Activated B cell treated with CpG ODN at 0.5 μM for 24 hours (primary cell): ENCODE data around the gene SUZ12. TPM values are rescaled to one million over a fixed set of nuclear protein-coding genes. Genes with fewer than 3 reads are reported as not detected.
"Not testable (repeated sequence)": the region's sequence is repeated elsewhere in the genome, so short reads cannot be mapped to it uniquely, and the experiment has no call there.

Source experiments
- ATAC-seq: fragments of 200-7000 bp; cut with Tn5 transposase; one replicate; pipeline ENCODE4 v1.10.0; 2021; ENCODE audit warnings: low read depth, mild to moderate bottlenecking, moderate library complexity
- CTCF ChIA-PET: fragments of 350-600 bp; sonication (Branson Sonifier 250); formaldehyde crosslinking; loops from one replicate; lab custom pipeline; 2021; ENCODE audit warnings: antibody characterized with exemption; lab: Charles Lee
- POLR2A ChIA-PET: fragments of 350-600 bp; sonication (Branson Sonifier 250); formaldehyde crosslinking; loops from one replicate; lab custom pipeline; 2021; ENCODE audit warnings: antibody characterized with exemption; lab: Charles Lee
- DNase-seq: peaks from one replicate; pipeline ENCODE4 v3.0.0; 2022
- H3K27ac Mint-ChIP-seq: one replicate; pipeline ENCODE4 v1.8.0; 2020; ENCODE audit warnings: mixed read lengths
- H3K27me3 Mint-ChIP-seq: one replicate; pipeline ENCODE4 v1.8.0; 2021; ENCODE audit warnings: mixed read lengths
- H3K36me3 Mint-ChIP-seq: one replicate; pipeline ENCODE4 v1.8.0; 2021; ENCODE audit warnings: low read depth, mixed read lengths
- H3K4me1 Mint-ChIP-seq: one replicate; pipeline ENCODE4 v1.8.0; 2021; ENCODE audit warnings: mixed read lengths
- H3K4me3 Mint-ChIP-seq: one replicate; pipeline ENCODE4 v1.8.0; 2020; ENCODE audit warnings: mild to moderate bottlenecking, mixed read lengths
- H3K9me3 Mint-ChIP-seq: one replicate; pipeline ENCODE4 v1.8.0; 2020; ENCODE audit warnings: mixed read lengths
- intact Hi-C: fragments of 100-400 bp; cut with micrococcal nuclease; formaldehyde crosslinking; loops from one replicate; pipeline ENCODE4 v1.15.1; 2024
- total RNA-seq: library from RNA; stranded (reverse); gene quantifications from 2 replicates; pipeline ENCODE4 v1.2.3, GENCODE V29; 2022
- TF ChIP-seq, protein P1 (sequence below): fragments of 200-600 bp; IDR thresholded peaks from one replicate; pipeline ENCODE4 v1.8.0; 2022; ENCODE audit warnings: antibody characterized with exemption, mild to moderate bottlenecking

Gene SUZ12
- total RNA-seq, 1 donor from 2014 or later, result 38.2 TPM

DNA sequence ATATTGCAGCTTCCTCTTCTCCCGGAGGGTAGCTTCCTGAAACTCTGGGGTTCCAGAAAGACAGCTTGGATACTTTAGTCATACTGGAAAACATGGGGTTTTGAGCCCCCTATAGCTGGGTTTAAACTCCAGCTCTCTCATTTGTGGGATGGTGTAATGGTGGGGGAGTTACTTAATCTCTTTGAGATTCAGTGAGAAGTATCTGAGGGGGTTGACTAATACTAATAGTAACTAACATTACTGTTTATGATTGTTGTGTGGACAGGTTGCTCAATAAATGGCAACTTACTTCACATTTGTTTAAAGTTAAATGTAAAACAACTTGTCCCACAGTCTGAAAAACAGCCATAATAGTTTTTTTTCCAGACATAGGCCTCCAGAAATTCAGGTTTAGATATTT lies 5.1 kb upstream of the SUZ12 start:
- ATAC-seq (no peak), DNase-seq (no peak)
- H3K9me3 Mint-ChIP-seq, result no peaks in the 10 kb centered on the region
- no peaks in the 10 kb centered on the region for H3K4me1 Mint-ChIP-seq
- H3K27ac Mint-ChIP-seq, result no peak overlapping the region
- no peaks in the 10 kb centered on the region for H3K27me3 Mint-ChIP-seq
- intact Hi-C loops, result no loop called here
- H3K36me3 Mint-ChIP-seq, result no peaks in the 10 kb centered on the region
- TF ChIP-seq, protein P1, sequence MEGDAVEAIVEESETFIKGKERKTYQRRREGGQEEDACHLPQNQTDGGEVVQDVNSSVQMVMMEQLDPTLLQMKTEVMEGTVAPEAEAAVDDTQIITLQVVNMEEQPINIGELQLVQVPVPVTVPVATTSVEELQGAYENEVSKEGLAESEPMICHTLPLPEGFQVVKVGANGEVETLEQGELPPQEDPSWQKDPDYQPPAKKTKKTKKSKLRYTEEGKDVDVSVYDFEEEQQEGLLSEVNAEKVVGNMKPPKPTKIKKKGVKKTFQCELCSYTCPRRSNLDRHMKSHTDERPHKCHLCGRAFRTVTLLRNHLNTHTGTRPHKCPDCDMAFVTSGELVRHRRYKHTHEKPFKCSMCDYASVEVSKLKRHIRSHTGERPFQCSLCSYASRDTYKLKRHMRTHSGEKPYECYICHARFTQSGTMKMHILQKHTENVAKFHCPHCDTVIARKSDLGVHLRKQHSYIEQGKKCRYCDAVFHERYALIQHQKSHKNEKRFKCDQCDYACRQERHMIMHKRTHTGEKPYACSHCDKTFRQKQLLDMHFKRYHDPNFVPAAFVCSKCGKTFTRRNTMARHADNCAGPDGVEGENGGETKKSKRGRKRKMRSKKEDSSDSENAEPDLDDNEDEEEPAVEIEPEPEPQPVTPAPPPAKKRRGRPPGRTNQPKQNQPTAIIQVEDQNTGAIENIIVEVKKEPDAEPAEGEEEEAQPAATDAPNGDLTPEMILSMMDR, result no peak
- ChIA-PET POLR2A (no interaction called here), CTCF (no interaction called here)
- no peak overlapping the region for H3K4me3 Mint-ChIP-seq

DNA sequence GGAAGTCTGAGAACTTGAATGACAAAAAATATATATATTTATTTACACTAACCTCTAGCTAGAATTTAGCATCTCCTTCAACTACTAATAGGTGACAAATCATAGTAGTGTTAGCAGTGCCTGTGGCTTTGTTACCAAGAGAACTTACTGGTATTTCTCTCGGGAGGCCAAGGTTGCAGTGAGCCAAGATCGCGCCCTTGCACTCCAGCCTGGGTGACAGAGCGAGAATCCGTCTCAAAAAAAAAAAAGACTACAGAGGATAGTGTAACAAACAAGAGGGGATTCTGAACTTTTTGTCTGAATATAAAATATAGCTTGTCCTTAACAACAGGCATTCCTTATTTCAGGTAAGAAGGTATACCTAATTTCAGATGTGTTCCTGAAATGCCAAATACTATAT lies 1.3 kb upstream of the SUZ12 start:
- Mint-ChIP-seq H3K36me3 (peaks cover 10% of the 10 kb centered on the region), H3K4me1 (peaks cover 19% of the 10 kb centered on the region), H3K4me3 (peak overlapping the region; percentile 83), H3K9me3 (no peaks in the 10 kb centered on the region), H3K27ac (no peak overlapping the region), H3K27me3 (no peaks in the 10 kb centered on the region)
- TF ChIP-seq, protein P1, result no peak
- ATAC-seq (no peak), DNase-seq (no peak)
- ChIA-PET CTCF (no interaction called here), POLR2A (interaction anchor here (1.0 to 1.5 kb wide), 2 partner anchors 33 to 34 kb away, joined by 3 to 5 read pairs; partner anchors contain the start of gene UTP6)
- intact Hi-C loops, result loop anchor here (5.0 kb wide), 1 partner anchor 72 kb away; the partner anchor contains the start of gene LRRC37B

DNA sequence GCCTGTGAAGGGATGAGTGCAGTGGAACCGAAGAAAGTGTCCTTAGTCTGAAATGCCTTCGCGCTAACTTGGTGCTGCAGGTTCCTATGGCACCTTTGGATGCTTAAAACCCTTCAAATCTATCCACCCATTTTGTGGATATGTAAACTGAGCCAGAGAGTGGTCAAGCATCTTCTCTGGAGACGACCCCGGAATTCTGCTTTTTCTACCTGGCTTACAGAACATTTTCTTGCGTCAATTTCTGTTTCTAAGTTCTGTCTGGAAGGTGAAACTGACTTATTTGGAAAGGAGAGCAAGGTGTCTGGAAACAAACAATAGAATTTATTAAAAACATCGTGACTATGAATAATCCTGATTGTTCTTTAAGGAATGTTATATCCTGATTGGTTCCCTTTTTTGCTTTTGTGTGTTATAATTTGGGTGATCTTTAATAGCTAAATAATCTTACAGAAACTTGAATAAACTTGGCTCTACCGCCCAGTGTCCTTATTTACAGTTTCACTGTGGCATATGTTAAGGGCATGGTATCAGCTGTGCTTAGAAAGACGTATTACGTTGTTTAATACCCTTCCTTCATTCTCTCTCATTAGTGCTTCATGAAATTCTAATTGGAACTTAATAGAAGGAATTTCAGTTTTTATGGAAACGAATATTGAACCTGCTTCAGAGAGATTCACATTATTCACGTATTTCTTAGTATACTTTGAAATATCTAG lies 1.3 kb downstream of the SUZ12 start:
- CTCF ChIA-PET, result not testable (repeated sequence)
- POLR2A ChIA-PET, result interaction anchor here (0.8 to 0.9 kb wide), 2 partner anchors 37 to 446 kb away, joined by 3 read pairs; no protein-coding TSS in a partner anchor

DNA sequence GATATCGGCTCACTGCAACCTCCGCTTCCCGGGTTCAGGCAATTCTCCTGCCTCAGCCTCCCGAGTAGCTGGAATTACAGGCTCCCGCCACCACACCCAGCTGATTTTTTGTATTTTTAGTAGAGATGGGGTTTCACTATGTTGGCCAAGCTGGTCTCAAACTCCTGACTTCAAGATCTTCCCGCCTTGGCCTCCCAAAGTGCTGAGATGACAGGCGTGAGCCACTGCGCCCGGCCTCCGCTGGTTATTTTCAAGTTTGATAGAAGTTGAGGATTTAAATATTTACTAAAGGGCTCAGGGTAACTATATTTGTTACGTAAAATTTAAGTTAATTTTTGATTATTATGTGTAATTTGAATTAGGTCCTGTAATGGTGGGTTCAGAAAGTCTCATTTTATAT lies 5.1 kb downstream of the SUZ12 start:
- POLR2A ChIA-PET, H3K27ac Mint-ChIP-seq, H3K27me3 Mint-ChIP-seq, H3K4me3 Mint-ChIP-seq, CTCF ChIA-PET, ATAC-seq, DNase-seq, H3K9me3 Mint-ChIP-seq, intact Hi-C loops: not testable (repeated sequence)
- Mint-ChIP-seq H3K4me1 (peaks cover 21% of the 10 kb centered on the region), H3K36me3 (peaks cover 46% of the 10 kb centered on the region)

More for the DNA sequence above, 1.3 kb downstream of the SUZ12 start:
- not testable (repeated sequence) for H3K27me3 Mint-ChIP-seq, H3K9me3 Mint-ChIP-seq, DNase-seq, ATAC-seq
- Mint-ChIP-seq H3K27ac (peak overlapping the region; percentile 50), H3K36me3 (peaks cover 27% of the 10 kb centered on the region), H3K4me1 (peaks cover 21% of the 10 kb centered on the region), H3K4me3 (peak overlapping the region; percentile 74)
- intact Hi-C loops, result loop anchor here (1.0 to 5.0 kb wide), 3 partner anchors 37 to 79 kb away; partner anchors contain the start of genes COPRS, LRRC37B and UTP6

DNA sequence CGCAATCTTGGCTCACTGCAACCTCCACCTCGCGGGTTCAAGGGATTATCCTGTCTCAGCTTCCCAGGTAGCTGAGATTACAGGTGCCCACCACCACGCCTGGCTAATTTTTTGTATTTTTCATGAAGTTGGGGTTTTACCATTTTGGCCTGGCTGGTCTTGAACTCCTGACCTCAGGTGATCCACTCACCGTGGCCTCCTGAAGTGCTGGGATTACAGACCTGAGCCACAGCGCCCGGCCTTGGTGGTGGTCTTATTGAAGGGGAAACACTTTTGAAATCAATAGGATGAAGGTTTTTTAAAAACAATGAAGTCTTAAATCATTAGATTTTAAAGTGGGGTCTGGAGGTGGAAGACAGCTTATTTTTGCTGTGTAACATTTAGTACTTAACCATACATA lies 5.6 kb downstream of the SUZ12 start:
- H3K27me3 Mint-ChIP-seq, ATAC-seq, POLR2A ChIA-PET, H3K9me3 Mint-ChIP-seq, DNase-seq, CTCF ChIA-PET, H3K27ac Mint-ChIP-seq, intact Hi-C loops, H3K4me3 Mint-ChIP-seq: not testable (repeated sequence)
- H3K36me3 Mint-ChIP-seq, result peaks cover 48% of the 10 kb centered on the region
- peaks cover 21% of the 10 kb centered on the region for H3K4me1 Mint-ChIP-seq

DNA sequence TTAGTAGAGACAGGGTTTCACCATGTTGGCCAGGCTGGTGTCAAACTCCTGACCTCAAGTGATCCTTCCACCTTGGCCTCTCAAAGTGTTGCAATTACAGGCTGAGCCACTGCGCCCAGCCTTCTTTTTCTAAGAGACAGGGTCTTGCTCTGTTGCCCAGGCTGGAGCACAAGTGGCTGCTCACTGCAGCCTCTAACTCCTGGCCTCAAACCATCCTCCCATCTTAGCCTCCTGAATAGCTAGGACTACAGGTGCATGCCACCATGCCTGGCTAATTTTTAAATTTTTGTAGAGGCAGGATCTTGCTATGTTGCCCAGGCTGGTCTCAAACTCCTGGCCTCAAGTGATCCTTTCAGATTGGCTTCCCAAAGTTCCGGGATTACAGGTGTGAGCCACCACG lies 15.1 kb downstream of the SUZ12 start:
- peaks cover 64% of the 10 kb centered on the region for H3K36me3 Mint-ChIP-seq
- CTCF ChIA-PET, H3K27me3 Mint-ChIP-seq, H3K4me1 Mint-ChIP-seq, H3K4me3 Mint-ChIP-seq, intact Hi-C loops, DNase-seq, H3K9me3 Mint-ChIP-seq, POLR2A ChIA-PET, H3K27ac Mint-ChIP-seq, ATAC-seq: not testable (repeated sequence)

DNA sequence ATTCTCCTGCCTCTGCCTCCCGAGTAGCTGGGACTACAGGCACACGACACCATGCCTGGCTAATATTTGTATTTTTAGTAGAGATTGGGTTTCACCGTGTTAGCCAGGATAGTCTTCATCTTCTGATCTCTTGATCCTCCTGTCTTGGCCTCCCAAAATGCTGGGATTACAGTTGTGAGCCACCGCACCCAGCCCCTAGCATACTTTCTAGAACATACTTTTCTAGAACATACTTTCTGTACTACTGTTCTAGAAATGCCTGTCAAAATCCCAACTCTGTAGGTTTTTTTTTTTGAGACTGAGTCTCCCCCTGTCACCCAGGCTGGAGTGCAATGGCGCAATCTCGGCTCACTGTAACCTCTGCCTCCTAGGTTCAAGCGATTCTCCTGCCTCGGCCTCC lies 27.3 kb downstream of the SUZ12 start:
- H3K4me3 Mint-ChIP-seq, DNase-seq, POLR2A ChIA-PET, H3K27ac Mint-ChIP-seq, H3K27me3 Mint-ChIP-seq, ATAC-seq, intact Hi-C loops, H3K4me1 Mint-ChIP-seq, H3K9me3 Mint-ChIP-seq, CTCF ChIA-PET: not testable (repeated sequence)
- H3K36me3 Mint-ChIP-seq, result peaks cover 58% of the 10 kb centered on the region
